Endothelial cell of umbilical vein (primary cell): ENCODE measurements around the gene ITPR1.

Experiments used
- CTCF ChIP-seq, 2 donors: IDR thresholded peaks; 1 replicate in 1 of 2; 2 replicates in 1 of 2; pipeline ENCODE4 v1.5.1; 2011; ENCODE audit warnings: low read length in 2 of 2, mild to moderate bottlenecking in 2 of 2, moderate library complexity in 2 of 2, control low read depth in 1 of 2, inconsistent platforms in 1 of 2, low read depth in 1 of 2; ENCODE audit not compliant: insufficient read depth in 1 of 2; ENCODE audit errors: extremely low read depth in 1 of 2
- EZH2 ChIP-seq: IDR thresholded peaks from 2 replicates; pipeline ENCODE4 v1.6.1; 2012; ENCODE audit warnings: borderline replicate concordance, low read depth, mild to moderate bottlenecking, moderate library complexity, low read length, inconsistent platforms; ENCODE audit not compliant: severe bottlenecking
- FOS ChIP-seq: IDR thresholded peaks from 2 replicates; pipeline ENCODE4 v1.6.1; 2011; ENCODE audit warnings: mild to moderate bottlenecking, low read length, moderate library complexity, borderline replicate concordance; ENCODE audit not compliant: insufficient read depth
- MYC ChIP-seq: IDR thresholded peaks from one replicate; pipeline ENCODE4 v1.6.1; 2011; ENCODE audit warnings: mild to moderate bottlenecking, low read depth, low read length
- POLR2A ChIP-seq: IDR thresholded peaks from 2 replicates; pipeline ENCODE4 v1.6.1; 2012; ENCODE audit warnings: low read depth, mild to moderate bottlenecking, control low read depth, low read length
- POLR2AphosphoS5 ChIP-seq: IDR thresholded peaks from 2 replicates; pipeline ENCODE4 v1.6.1; 2012; ENCODE audit warnings: low read depth, mild to moderate bottlenecking, control low read depth, low read length, moderate library complexity; ENCODE audit not compliant: insufficient read depth

- TF ChIP-seq CTCF (IDR thresholded peaks at IDR 0.05; ENCODE audit: extremely low read depth in 1 of 2, insufficient read depth in 1 of 2, low read depth in 1 of 2, low read length in 2 of 2) (no peak), POLR2AphosphoS5 (no peak), POLR2A (no peak), MYC (no peak), EZH2 (no peak), FOS (no peak)
Measured at GRCh38 chr3:4838621-4839022, 345.5 kb downstream of the ITPR1 start.
